Neutrophil (primary cell): ENCODE data around the gene ACYP2.

Experiments used
- H3K27ac ChIP-seq: fragments of 200-600 bp; sonication (generic); 2 replicates; pipeline ENCODE4 v1.5.1; 2016; ENCODE audit warnings: mild to moderate bottlenecking, moderate library complexity
- H3K27me3 ChIP-seq: fragments of 200-600 bp; sonication (generic); 2 replicates; pipeline ENCODE4 v1.6.0; 2016; ENCODE audit warnings: mild to moderate bottlenecking
- H3K36me3 ChIP-seq: fragments of 200-600 bp; sonication (generic); 2 replicates; pipeline ENCODE4 v1.5.1; 2017
- H3K4me1 ChIP-seq, 2 experiments: fragments of 200-600 bp in 1 of 2; sonication (generic) in 1 of 2; 1 replicate in 1 of 2; 2 replicates in 1 of 2; pipeline versions ENCODE4 v1.5.1 to v1.6.1; 2013 to 2016; ENCODE audit warnings: low read depth in 1 of 2, low read length in 1 of 2, mild to moderate bottlenecking in 1 of 2, moderate library complexity in 1 of 2; ENCODE audit not compliant: control insufficient read depth in 1 of 2, insufficient read depth in 1 of 2
- H3K4me3 ChIP-seq, 2 experiments: fragments of 200-600 bp in 1 of 2; sonication (generic) in 1 of 2; 1 replicate in 1 of 2; 2 replicates in 1 of 2; pipeline ENCODE4 v1.5.1; 2013 to 2016; ENCODE audit warnings: low read depth in 1 of 2, low read length in 1 of 2, mild to moderate bottlenecking in 1 of 2, moderate library complexity in 1 of 2
- H3K9me3 ChIP-seq: fragments of 200-600 bp; sonication (generic); 2 replicates; pipeline ENCODE4 v1.5.1; 2016
- TF ChIP-seq, protein P1 (sequence below): fragments of 200-600 bp; sonication (generic); IDR thresholded peaks from 2 replicates; pipeline ENCODE4 v1.5.1; 2016; ENCODE audit warnings: antibody characterized with exemption

ACYP2 gene

GRCh38 chr2:54148391-54148790 is 33.0 kb downstream of the ACYP2 start:
- TF ChIP-seq, protein P1, sequence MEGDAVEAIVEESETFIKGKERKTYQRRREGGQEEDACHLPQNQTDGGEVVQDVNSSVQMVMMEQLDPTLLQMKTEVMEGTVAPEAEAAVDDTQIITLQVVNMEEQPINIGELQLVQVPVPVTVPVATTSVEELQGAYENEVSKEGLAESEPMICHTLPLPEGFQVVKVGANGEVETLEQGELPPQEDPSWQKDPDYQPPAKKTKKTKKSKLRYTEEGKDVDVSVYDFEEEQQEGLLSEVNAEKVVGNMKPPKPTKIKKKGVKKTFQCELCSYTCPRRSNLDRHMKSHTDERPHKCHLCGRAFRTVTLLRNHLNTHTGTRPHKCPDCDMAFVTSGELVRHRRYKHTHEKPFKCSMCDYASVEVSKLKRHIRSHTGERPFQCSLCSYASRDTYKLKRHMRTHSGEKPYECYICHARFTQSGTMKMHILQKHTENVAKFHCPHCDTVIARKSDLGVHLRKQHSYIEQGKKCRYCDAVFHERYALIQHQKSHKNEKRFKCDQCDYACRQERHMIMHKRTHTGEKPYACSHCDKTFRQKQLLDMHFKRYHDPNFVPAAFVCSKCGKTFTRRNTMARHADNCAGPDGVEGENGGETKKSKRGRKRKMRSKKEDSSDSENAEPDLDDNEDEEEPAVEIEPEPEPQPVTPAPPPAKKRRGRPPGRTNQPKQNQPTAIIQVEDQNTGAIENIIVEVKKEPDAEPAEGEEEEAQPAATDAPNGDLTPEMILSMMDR: no peak
- Histone ChIP-seq H3K36me3 (no peaks in the 10 kb centered on the region), H3K4me1 (no peaks in the 10 kb centered on the region), H3K4me3 (no peak overlapping the region), H3K9me3 (no peaks in the 10 kb centered on the region), H3K27me3 (no peaks in the 10 kb centered on the region), H3K27ac (no peak overlapping the region)

GRCh38 chr2:54149638-54150441 is 34.4 kb downstream of the ACYP2 start:
- Histone ChIP-seq H3K27ac (no peak overlapping the region), H3K36me3 (no peaks in the 10 kb centered on the region)
- TF ChIP-seq, protein P1: no peak

DNA sequence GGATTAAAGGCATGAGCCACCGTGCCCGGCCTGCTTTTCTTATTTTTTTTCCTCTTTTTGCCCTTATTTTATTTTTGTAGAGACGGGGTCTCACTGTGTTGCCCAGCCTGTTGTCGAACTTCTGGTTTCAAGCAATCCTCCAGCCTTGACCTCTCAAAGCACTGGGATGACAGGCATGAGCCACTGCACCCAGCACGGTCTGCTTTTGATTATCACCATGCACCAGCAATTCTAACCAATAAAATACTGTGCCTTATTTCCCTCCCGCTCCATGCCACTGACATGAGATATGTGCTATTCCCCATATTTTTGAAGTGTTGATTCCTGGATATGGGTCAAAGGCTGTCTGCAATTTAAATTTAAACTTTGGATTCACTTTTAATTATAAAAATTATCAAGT is 42.9 kb downstream of the ACYP2 start:
- Histone ChIP-seq H3K27me3 (no peaks in the 10 kb centered on the region), H3K27ac (no peak overlapping the region), H3K36me3 (no peaks in the 10 kb centered on the region), H3K9me3 (no peaks in the 10 kb centered on the region), H3K4me1 (no peaks in the 10 kb centered on the region), H3K4me3 (no peak overlapping the region)
- TF ChIP-seq, protein P1: no peak

More at GRCh38 chr2:54149638-54150441, 34.4 kb downstream of the ACYP2 start:
- no peaks in the 10 kb centered on the region for H3K4me1 ChIP-seq
- H3K27me3 ChIP-seq: no peaks in the 10 kb centered on the region
- no peaks in the 10 kb centered on the region for H3K9me3 ChIP-seq
- H3K4me3 ChIP-seq: no peak overlapping the region

DNA sequence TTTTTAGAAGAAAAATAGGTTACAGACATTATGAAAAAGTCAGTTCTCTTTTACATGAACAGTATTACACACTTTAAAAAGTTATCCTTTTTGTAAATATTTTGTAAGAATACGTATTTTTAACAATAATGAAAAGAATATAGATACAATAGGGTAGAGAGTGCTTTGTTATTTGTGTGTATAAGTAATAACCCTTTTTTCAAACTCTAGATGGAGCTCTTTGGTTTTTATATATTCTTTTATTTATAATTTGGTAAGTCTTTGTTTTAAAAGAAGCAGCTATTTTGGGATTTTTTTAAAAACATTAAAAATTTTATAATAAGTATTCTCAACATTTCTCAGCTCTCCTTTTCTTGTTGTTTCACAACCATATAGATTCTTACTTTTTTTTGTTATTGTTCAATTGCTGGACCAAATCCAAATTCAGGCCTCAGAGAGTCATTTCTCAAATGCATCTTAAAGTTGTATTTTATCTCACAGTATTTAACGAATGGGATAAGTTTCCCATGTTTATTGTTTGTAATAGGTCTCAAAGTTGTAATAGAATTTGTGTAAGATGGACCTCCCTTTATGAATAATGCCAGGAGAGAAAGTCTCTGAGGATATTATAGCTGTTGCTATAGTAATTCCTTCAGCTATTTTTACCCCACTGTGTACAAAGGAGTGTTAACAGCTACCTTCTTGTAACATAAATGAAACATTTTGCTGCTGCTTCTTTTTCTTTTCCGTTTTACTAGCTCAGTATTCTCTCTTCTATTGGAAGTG is 46.4 kb downstream of the ACYP2 start:
- no peaks in the 10 kb centered on the region for H3K27me3 ChIP-seq
- no peaks in the 10 kb centered on the region for H3K4me1 ChIP-seq
- TF ChIP-seq, protein P1: no peak
- H3K9me3 ChIP-seq: no peaks in the 10 kb centered on the region
- H3K36me3 ChIP-seq: no peaks in the 10 kb centered on the region
- H3K27ac ChIP-seq: no peak overlapping the region
- no peak overlapping the region for H3K4me3 ChIP-seq

DNA sequence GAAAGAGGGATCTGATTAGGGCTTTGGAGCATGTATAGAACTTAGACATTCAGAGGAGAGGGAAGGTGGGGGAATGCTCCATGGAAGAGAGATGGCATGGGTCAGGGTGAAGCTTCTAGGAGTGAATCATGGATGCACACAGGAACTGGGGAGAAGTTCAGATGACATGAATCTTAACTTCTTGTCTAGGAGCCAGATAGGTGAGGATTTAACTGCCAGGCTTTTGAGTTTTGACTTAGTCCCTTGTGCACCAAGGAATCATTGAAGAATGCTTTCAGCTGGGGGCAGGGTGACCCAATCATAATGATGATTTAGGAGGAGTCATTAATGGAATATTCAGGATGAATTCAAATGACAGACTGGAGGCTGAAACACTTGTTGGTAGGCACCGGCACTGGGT is 48.7 kb downstream of the ACYP2 start:
- TF ChIP-seq, protein P1: no peak
- Histone ChIP-seq H3K4me3 (no peak overlapping the region), H3K4me1 (no peaks in the 10 kb centered on the region), H3K27ac (no peak overlapping the region), H3K27me3 (no peaks in the 10 kb centered on the region), H3K36me3 (no peaks in the 10 kb centered on the region), H3K9me3 (no peaks in the 10 kb centered on the region)
